Measurements from ENCODE around the gene ISG20. TPM values are rescaled to one million over a fixed set of nuclear protein-coding genes. Genes with fewer than 3 reads are reported as not detected.

The ISG20 gene
- total and polyA plus RNA-seq, 2 donors (not counting 1 experiment from before 2014, with no cell fraction given): 190 to 232 TPM

GRCh38 chr15:88624156-88624970 lies 14.5 kb upstream of the ISG20 start:
- peak; percentile 83 for DNase-seq
- H3K27me3 ChIP-seq (replicated peaks in 1 of 4; ENCODE audit: control extremely low read depth in 1 of 4, control insufficient read depth in 3 of 4, insufficient read depth in 4 of 4, low read length in 3 of 4): peaks cover 0 to 3% (median 0%) of the 10 kb centered on the region in 4 experiments
- Mint-ChIP-seq H3K27me3 (peaks cover 4% of the 10 kb centered on the region), H3K9me3 (ENCODE audit: insufficient read depth) (no peaks in the 10 kb centered on the region), H3K27ac (peak overlapping the region; percentile 90), H3K4me3 (peak overlapping the region; percentile 85), H3K4me1 (peaks cover 77% of the 10 kb centered on the region)
- ATAC-seq (ENCODE audit: low read depth): peak; percentile 37
- intact Hi-C loops (cut with micrococcal nuclease): loop anchor here (1.0 to 10.0 kb wide), 9 partner anchors 14 to 953 kb away; partner anchors contain the start of genes MRPL46, MRPS11 and TICRR
- peaks cover 6% of the 10 kb centered on the region for H4K20me1 ChIP-seq (ENCODE audit: control insufficient read depth, insufficient read depth, low read length, poor library complexity, severe bottlenecking)
- H3K4me1 ChIP-seq (ENCODE audit: control insufficient read depth in 2 of 2, insufficient read depth in 2 of 2, low read length in 2 of 2): peaks cover 64 to 82% of the 10 kb centered on the region in 2 donors
- peak overlapping the region; percentile 29 for H2AFZ ChIP-seq (ENCODE audit: insufficient read depth, low read depth, low read length, poor library complexity, severe bottlenecking)
- POLR2A ChIA-PET: interaction anchor here (0.8 to 1.7 kb wide), 6 partner anchors 9 to 40 kb away, joined by 3 to 9 read pairs (median 4); no protein-coding TSS in a partner anchor
- peak overlapping the region; percentile 47 for H3K4me2 ChIP-seq (replicated peaks; ENCODE audit: low read depth, low read length, poor library complexity, severe bottlenecking)
- peak overlapping the region; percentile 72 to 86 for H3K27ac ChIP-seq (ENCODE audit: low read length in 2 of 2)
- TF ChIP-seq CTCF (IDR thresholded peaks at IDR 0.05) (peak; percentile 85), EZH2 (IDR thresholded peaks at IDR 0.05; ENCODE audit: borderline replicate concordance, insufficient read depth, low read depth, low read length, poor library complexity, severe bottlenecking) (no peak)
- H3K36me3 ChIP-seq (replicated peaks in 1 of 2; ENCODE audit: control extremely low read depth in 1 of 2, control insufficient read depth in 1 of 2, extremely low read depth in 1 of 2, insufficient read depth in 2 of 2, low read length in 1 of 2): peaks cover 0 to 31% of the 10 kb centered on the region in 2 experiments
- CTCF ChIA-PET: interaction anchor here (0.6 to 7.0 kb wide), 41 partner anchors 9 to 554 kb away, joined by 3 to 162 read pairs (median 5); partner anchors contain the start of genes ABHD2, HAPLN3, MRPL46 and MRPS11
- peaks cover 85% of the 10 kb centered on the region for H3K79me2 ChIP-seq (ENCODE audit: control insufficient read depth, insufficient read depth, low read length)
- no peak overlapping the region for H3K9ac ChIP-seq (ENCODE audit: low read length)
- no peak overlapping the region for H3K4me3 ChIP-seq (ENCODE audit: control extremely low read depth in 1 of 5, extremely low read depth in 1 of 5, insufficient read depth in 1 of 5, low read depth in 2 of 5, low read length in 4 of 5)
- WGBS (ENCODE audit: insufficient coverage): 68% methylated on average over 15 of the region's 19 CpGs
- no peaks in the 10 kb centered on the region for H3K9me3 ChIP-seq (ENCODE audit: control extremely low read depth in 1 of 3, control insufficient read depth in 2 of 3, insufficient read depth in 1 of 3, low read length in 2 of 3)

All from B cell (primary cell).